H1 (cell line): Measurements from ENCODE around the gene SERPINH1. TPM values are rescaled to one million over a fixed set of nuclear protein-coding genes. Genes with fewer than 3 reads are reported as not detected.

Experiments
- CTCF ChIA-PET: fragments of 300-600 bp; sonication (Branson Sonifier 250); formaldehyde crosslinking; loops from one replicate; lab custom pipeline; 2021; ENCODE audit not compliant: partially characterized antibody; lab: Charles Lee
- POLR2A ChIA-PET: fragments of 300-600 bp; sonication (Branson Sonifier 250); formaldehyde crosslinking; loops from one replicate; lab custom pipeline; 2021; ENCODE audit warnings: inconsistent platforms; ENCODE audit not compliant: partially characterized antibody; lab: Charles Lee
- DNase-seq, 2 experiments: peaks; one replicate each; pipeline versions ENCODE4 v3.0.0 to v3.0.0-alpha.2; 2010 to 2022; ENCODE audit warnings: low spot score in 2 of 2, low read depth in 1 of 2, mixed read lengths in 1 of 2
- FAIRE-seq: peaks from 2 replicates; lab custom pipeline; 2011; peaks lifted over from hg19 to GRCh38; lab: Jason Lieb, UNC
- H2AFZ ChIP-seq: 2 replicates; pipeline ENCODE4 v1.8.1; 2012; ENCODE audit warnings: low read length, inconsistent platforms
- H2AK5ac ChIP-seq: 2 replicates; pipeline ENCODE4 v1.6.1; 2013; ENCODE audit warnings: low read depth, low read length
- H2BK120ac ChIP-seq: replicated peaks from 2 replicates; pipeline ENCODE3; 2013; ENCODE audit warnings: low read depth, low read length, inconsistent platforms
- H2BK12ac ChIP-seq: 2 replicates; pipeline ENCODE4 v1.6.1; 2013; ENCODE audit warnings: low read depth, low read length
- H2BK15ac ChIP-seq: 2 replicates; pipeline ENCODE4 v1.6.1; 2013; ENCODE audit warnings: low read length
- H2BK20ac ChIP-seq: 2 replicates; pipeline ENCODE4 v1.6.1; 2013; ENCODE audit warnings: low read length
- H2BK5ac ChIP-seq: 2 replicates; pipeline ENCODE4 v1.6.1; 2013; ENCODE audit warnings: low read depth, low read length
- H3K14ac ChIP-seq: 2 replicates; pipeline ENCODE4 v1.6.1; 2013; ENCODE audit warnings: inconsistent platforms; ENCODE audit not compliant: insufficient read length
- H3K18ac ChIP-seq: 2 replicates; pipeline ENCODE4 v1.6.1; 2013; ENCODE audit warnings: low read length; ENCODE audit errors: extremely low read depth
- H3K23ac ChIP-seq: 2 replicates; pipeline ENCODE4 v1.6.1; 2013; ENCODE audit warnings: inconsistent platforms; ENCODE audit not compliant: insufficient read length
- H3K23me2 ChIP-seq: 2 replicates; pipeline ENCODE4 v1.6.1; 2013; ENCODE audit warnings: low read depth, low read length
- H3K27ac ChIP-seq: 2 replicates; pipeline ENCODE4 v1.6.1; 2011; ENCODE audit warnings: low read depth, low read length, inconsistent platforms
- H3K27me3 ChIP-seq, 4 experiments: replicated peaks in 1 of 4; 1 replicate in 1 of 4; 2 replicates in 3 of 4; pipeline versions ENCODE4 v1.6.1 to v1.8.1; 2011 to 2013; ENCODE audit warnings: low read length in 3 of 4, mild to moderate bottlenecking in 3 of 4, inconsistent platforms in 2 of 4, mixed read lengths in 2 of 4, moderate library complexity in 1 of 4; ENCODE audit not compliant: control insufficient read depth in 3 of 4, insufficient read depth in 3 of 4; ENCODE audit errors: extremely low read depth in 1 of 4
- H3K36me3 ChIP-seq, 4 experiments: 2 replicates each; pipeline versions ENCODE4 v1.6.1 to v1.8.1; 2011 to 2013; ENCODE audit warnings: mild to moderate bottlenecking in 4 of 4, low read length in 3 of 4, moderate library complexity in 2 of 4, control low read depth in 1 of 4, inconsistent platforms in 1 of 4; ENCODE audit not compliant: insufficient read depth in 4 of 4, control insufficient read depth in 2 of 4
- H3K4ac ChIP-seq: replicated peaks from 2 replicates; pipeline ENCODE3; 2013; ENCODE audit warnings: low read length, low read depth, mixed read lengths, inconsistent platforms; ENCODE audit not compliant: insufficient read length
- H3K4me1 ChIP-seq, 4 experiments: replicated peaks in 1 of 4; 1 replicate in 1 of 4; 2 replicates in 3 of 4; pipeline versions ENCODE4 v1.6.1 to v1.8.1; 2011 to 2013; ENCODE audit warnings: low read length in 3 of 4, inconsistent platforms in 2 of 4, mixed read lengths in 1 of 4; ENCODE audit not compliant: insufficient read depth in 4 of 4, control insufficient read depth in 3 of 4
- H3K4me2 ChIP-seq, 2 experiments: 2 replicates each; pipeline versions ENCODE4 v1.6.1 to v1.8.1; 2011 to 2013; ENCODE audit warnings: low read depth in 2 of 2, low read length in 2 of 2, control low read depth in 1 of 2, inconsistent platforms in 1 of 2, mild to moderate bottlenecking in 1 of 2; ENCODE audit not compliant: insufficient read depth in 1 of 2
- H3K4me3 ChIP-seq, 4 experiments: fragments of 200-600, 300-600 bp in 1 of 4; sonication (generic), shearing (Covaris generic), sonication (Bioruptor Twin) in 1 of 4; 2 replicates each; pipeline versions ENCODE4 v1.5.1 to v1.8.1; 2011 to 2016; ENCODE audit warnings: low read length in 4 of 4, low read depth in 3 of 4, control low read depth in 2 of 4, inconsistent platforms in 2 of 4, mild to moderate bottlenecking in 2 of 4, mixed read lengths in 1 of 4, moderate library complexity in 1 of 4; ENCODE audit not compliant: insufficient read depth in 2 of 4; ENCODE audit errors: extremely low read depth in 1 of 4
- H3K56ac ChIP-seq: replicated peaks from 2 replicates; pipeline ENCODE3; 2013; ENCODE audit warnings: low read depth, mild to moderate bottlenecking, mixed read lengths, low read length, inconsistent platforms; ENCODE audit not compliant: insufficient read length
- H3K79me1 ChIP-seq: 2 replicates; pipeline ENCODE4 v1.6.1; 2013; ENCODE audit warnings: low read depth, low read length, control low read depth
- H3K79me2 ChIP-seq, 2 experiments: 2 replicates each; pipeline versions ENCODE4 v1.6.1 to v1.8.1; 2012 to 2013; ENCODE audit warnings: low read length in 2 of 2, mild to moderate bottlenecking in 2 of 2, inconsistent platforms in 1 of 2; ENCODE audit not compliant: insufficient read depth in 2 of 2, control insufficient read depth in 1 of 2
- H3K9ac ChIP-seq, 4 experiments: replicated peaks in 1 of 4; 1 replicate in 1 of 4; 2 replicates in 3 of 4; pipeline versions ENCODE4 v1.6.1 to v1.8.1; 2011 to 2013; ENCODE audit warnings: low read depth in 3 of 4, low read length in 3 of 4, control low read depth in 2 of 4, mild to moderate bottlenecking in 2 of 4, moderate library complexity in 2 of 4, inconsistent platforms in 1 of 4; ENCODE audit errors: extremely low read depth in 1 of 4
- H3K9me3 ChIP-seq, 2 experiments: 2 replicates each; pipeline versions ENCODE4 v1.6.1 to v1.8.1; 2012 to 2013; ENCODE audit warnings: mild to moderate bottlenecking in 2 of 2, moderate library complexity in 2 of 2, control low read depth in 1 of 2, inconsistent platforms in 1 of 2, low read depth in 1 of 2, low read length in 1 of 2, mixed read lengths in 1 of 2; ENCODE audit not compliant: insufficient read depth in 2 of 2
- H4K20me1 ChIP-seq, 2 experiments: replicated peaks in 1 of 2; 2 replicates each; pipeline versions ENCODE3 to v1.8.1; 2011 to 2013; ENCODE audit warnings: inconsistent platforms in 2 of 2, low read length in 2 of 2, mild to moderate bottlenecking in 1 of 2; ENCODE audit not compliant: insufficient read depth in 2 of 2, control insufficient read depth in 1 of 2
- H4K5ac ChIP-seq: 2 replicates; pipeline ENCODE4 v1.6.1; 2013; ENCODE audit warnings: low read length, low read depth, mixed read lengths, inconsistent platforms; ENCODE audit not compliant: insufficient read length
- H4K8ac ChIP-seq: 2 replicates; pipeline ENCODE4 v1.8.0; 2013; ENCODE audit warnings: mild to moderate bottlenecking, moderate library complexity, low read length, inconsistent platforms; ENCODE audit not compliant: insufficient read depth; ENCODE audit errors: extremely low read depth
- H4K91ac ChIP-seq: replicated peaks from 2 replicates; pipeline ENCODE3; 2013; ENCODE audit warnings: low read length, mixed read lengths, inconsistent platforms; ENCODE audit not compliant: insufficient read length
- BACH1 ChIP-seq: IDR thresholded peaks from 2 replicates; pipeline ENCODE4 v1.6.1; 2012; ENCODE audit warnings: low read length, improper control_type of control experiment
- CEBPB ChIP-seq: IDR thresholded peaks from 2 replicates; pipeline ENCODE4 v1.6.1; 2012; ENCODE audit warnings: low read depth, low read length
- POLR2A ChIP-seq, 2 experiments: IDR thresholded peaks; 1 replicate in 1 of 2; 2 replicates in 1 of 2; pipeline ENCODE4 v1.6.1; 2011; ENCODE audit warnings: low read depth in 2 of 2, low read length in 2 of 2, mild to moderate bottlenecking in 2 of 2; ENCODE audit errors: control extremely low read depth in 1 of 2
- SIRT6 ChIP-seq: IDR thresholded peaks from one replicate; pipeline ENCODE4 v1.7.1; 2012; ENCODE audit warnings: low read length, inconsistent platforms
- SIX5 ChIP-seq: IDR thresholded peaks from 2 replicates; pipeline ENCODE4 v1.6.1; 2011; ENCODE audit warnings: mild to moderate bottlenecking, low read depth, low read length
- WGBS, 2 experiments: shearing (Covaris generic) in 1 of 2; methylation state at CpG; one replicate each; pipeline versions ENCODE4 v1.1.6 to v1.1.7; 2013 to 2015; ENCODE audit warnings: low lambda C conversion rate in 2 of 2, mixed read lengths in 2 of 2, inconsistent platforms in 1 of 2, low coverage in 1 of 2, missing lambda C conversion rate in 1 of 2; ENCODE audit not compliant: insufficient replicate concordance in 2 of 2, insufficient coverage in 1 of 2, insufficient read length in 1 of 2; ENCODE audit errors: extremely low coverage in 1 of 2, missing lambda C conversion rate in 1 of 2; 5-methylcytosine and 5-hydroxymethylcytosine counted together
- polyA plus RNA-seq, 7 experiments: library from polyadenylated mRNA; depleted of rRNA in 3 of 7; stranded (reverse) in 5 of 7; unstranded in 2 of 7; fragments of >200 nt in 5 of 7; fragments of 200-250 nt in 2 of 7; gene quantifications; 1 replicate in 5 of 7; 2 replicates in 1 of 7; 4 replicates in 1 of 7; pipeline versions ENCODE4 v1.2.1 to v1.2.3, GENCODE V29; 2011 to 2013; ENCODE audit warnings: missing spikeins in 2 of 7, mixed read lengths in 2 of 7
- total RNA-seq: library from RNA; stranded (reverse); fragmentation: NEBNext Ultra II Directional; extraction: Animal tissue kit (Norgen Biotek cat#: 25700); gene quantifications from 2 replicates; pipeline ENCODE4 v1.2.1, GENCODE V29; 2021
- TF ChIP-seq, protein P1 (sequence below): IDR thresholded peaks from 2 replicates; pipeline ENCODE4 v1.6.1; 2012; ENCODE audit warnings: inconsistent platforms
- TF ChIP-seq, protein P2 (sequence below): IDR thresholded peaks from 2 replicates; pipeline ENCODE4 v1.6.1; 2012; ENCODE audit warnings: inconsistent platforms

SERPINH1 gene
- total and polyA plus RNA-seq, 2 of the 8 experiments (the other 6 are each of a cell fraction or from before 2014, with no cell fraction given): 420 to 621 TPM

DNA sequence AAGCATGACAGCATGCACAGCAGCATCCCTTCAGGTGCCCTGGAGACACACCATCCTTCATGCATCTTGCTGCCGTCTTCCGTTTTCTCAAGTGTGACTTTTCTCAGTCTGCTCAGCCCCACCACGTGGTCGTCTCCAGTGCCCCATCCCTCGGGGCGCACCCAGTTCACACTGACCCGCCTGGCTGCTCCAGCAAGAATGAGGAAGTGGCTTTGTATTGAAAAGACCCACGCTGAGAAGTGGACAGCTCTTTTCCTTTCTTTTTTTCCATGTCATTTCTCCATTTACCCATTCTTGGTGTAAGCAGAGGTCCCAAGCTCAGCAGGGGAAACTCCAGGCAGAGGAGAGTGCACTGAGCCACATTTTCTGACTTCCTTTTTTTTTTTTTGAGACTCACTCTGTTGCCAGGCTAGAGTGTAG lies 14.5 kb downstream of the SERPINH1 start:
- H2BK5ac ChIP-seq: no peak overlapping the region
- FAIRE-seq: no peak

More for the DNA sequence above, 14.5 kb downstream of the SERPINH1 start:
- Histone ChIP-seq H3K9ac (no peak overlapping the region), H4K20me1 (peaks cover 0 to 7% of the 10 kb centered on the region in 2 experiments), H3K36me3 (peaks cover 8 to 24% (median 13%) of the 10 kb centered on the region in 4 experiments), H3K79me2 (no peaks in the 10 kb centered on the region), H3K18ac (no peak overlapping the region; the same call in 1 of the 2 replicates), H2BK120ac (no peak overlapping the region), H3K9me3 (no peaks in the 10 kb centered on the region), H3K27ac (no peak overlapping the region), H3K56ac (no peak overlapping the region), H3K4ac (no peak overlapping the region), H3K4me1 (peaks cover 0 to 4% (median under 1%) of the 10 kb centered on the region in 4 experiments; a peak in 4 of 7 replicates), H4K5ac (no peak overlapping the region), H3K14ac (no peak overlapping the region), H2BK15ac (0 out of 2 replicates have a peak overlapping the region, but pooled peaks have one; percentile 63), H2BK20ac (no peak overlapping the region), H4K91ac (no peak overlapping the region), H3K23ac (no peak overlapping the region), H2AFZ (no peak overlapping the region), H2BK12ac (no peak overlapping the region), H3K79me1 (no peaks in the 10 kb centered on the region; the same call in 1 of the 2 replicates), H3K4me3 (no peak overlapping the region), H4K8ac (no peak overlapping the region)
- WGBS, 2 experiments: 75% methylated on average over 8 of the region's 8 CpGs; no CpG with 5 or more reads in 1 of the 2 experiments
- DNase-seq: no peak
- TF ChIP-seq BACH1: peak; percentile 59; the same call in 1 of the 2 replicates
- no peak for TF ChIP-seq POLR2A (IDR thresholded peaks at IDR 0.05; ENCODE audit: control extremely low read depth in 1 of 2, low read depth in 2 of 2, low read length in 2 of 2)
- TF ChIP-seq SIX5: no peak
- no peak for TF ChIP-seq SIRT6
- TF ChIP-seq, protein P1, sequence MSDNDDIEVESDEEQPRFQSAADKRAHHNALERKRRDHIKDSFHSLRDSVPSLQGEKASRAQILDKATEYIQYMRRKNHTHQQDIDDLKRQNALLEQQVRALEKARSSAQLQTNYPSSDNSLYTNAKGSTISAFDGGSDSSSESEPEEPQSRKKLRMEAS: peak; percentile 92
- TF ChIP-seq CEBPB: no peak
- TF ChIP-seq, protein P2, sequence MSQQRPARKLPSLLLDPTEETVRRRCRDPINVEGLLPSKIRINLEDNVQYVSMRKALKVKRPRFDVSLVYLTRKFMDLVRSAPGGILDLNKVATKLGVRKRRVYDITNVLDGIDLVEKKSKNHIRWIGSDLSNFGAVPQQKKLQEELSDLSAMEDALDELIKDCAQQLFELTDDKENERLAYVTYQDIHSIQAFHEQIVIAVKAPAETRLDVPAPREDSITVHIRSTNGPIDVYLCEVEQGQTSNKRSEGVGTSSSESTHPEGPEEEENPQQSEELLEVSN: peak; percentile 87
- TF ChIP-seq, all 59 proteins: peak for 3
- POLR2A ChIA-PET: interaction anchor here (1.1 to 35.1 kb wide), 7 partner anchors 1 to 143 kb away, joined by 3 to 1120 read pairs (median 4); partner anchors contain the start of gene SERPINH1
- H2AK5ac ChIP-seq: no peak overlapping the region
- CTCF ChIA-PET: interaction anchor here (0.6 to 17.4 kb wide), 22 partner anchors 9 to 480 kb away, joined by 3 to 344 read pairs (median 5); partner anchors contain the start of gene SERPINH1
- no peak overlapping the region for H3K4me2 ChIP-seq
- no peaks in the 10 kb centered on the region for H3K27me3 ChIP-seq
- H3K23me2 ChIP-seq: no peaks in the 10 kb centered on the region
